ENCODE results near the gene SLC23A2. TPM values are rescaled to one million over a fixed set of nuclear protein-coding genes. Genes with fewer than 3 reads are reported as not detected.
"Not testable (repeated sequence)": the region's sequence is repeated elsewhere in the genome, so short reads cannot be mapped to it uniquely, and the experiment has no call there.

Gene SLC23A2
- total RNA-seq, 1 experiment from 2014 or later = 10.1 TPM

- in situ Hi-C loops (cut with HindIII; ENCODE audit: low sequenced_read_pairs) = no loop called here
- DNase-seq (ENCODE audit: low spot score) = no peak
These were observed 110.0 kb downstream of the SLC23A2 start for GRCh38 chr20:4891190-4891763.

- no peak for DNase-seq (ENCODE audit: low spot score)
- in situ Hi-C loops (cut with HindIII; ENCODE audit: low sequenced_read_pairs) = no loop called here
These were observed 111.9 kb downstream of the SLC23A2 start for GRCh38 chr20:4889446-4889845.

- in situ Hi-C loops (cut with HindIII; ENCODE audit: low sequenced_read_pairs) = no loop called here
- peak; percentile 33 for DNase-seq (ENCODE audit: low spot score)
These were observed 113.7 kb downstream of the SLC23A2 start for GRCh38 chr20:4887586-4887985.

GRCh38 chr20:4886771-4887527 lies 114.4 kb downstream of the SLC23A2 start:
- in situ Hi-C loops (cut with HindIII; ENCODE audit: low sequenced_read_pairs) = no loop called here
- peak; percentile 46 for DNase-seq (ENCODE audit: low spot score)

GRCh38 chr20:4885877-4886276 lies 115.4 kb downstream of the SLC23A2 start:
- in situ Hi-C loops (cut with HindIII; ENCODE audit: low sequenced_read_pairs) = no loop called here
- DNase-seq (ENCODE audit: low spot score) = no peak

- DNase-seq (ENCODE audit: low spot score) = no peak
- in situ Hi-C loops (cut with HindIII; ENCODE audit: low sequenced_read_pairs) = no loop called here
These were observed 117.8 kb downstream of the SLC23A2 start for GRCh38 chr20:4883546-4883945.

- no peak for DNase-seq (ENCODE audit: low spot score)
- in situ Hi-C loops (cut with HindIII; ENCODE audit: low sequenced_read_pairs) = no loop called here
These were observed 118.3 kb downstream of the SLC23A2 start for GRCh38 chr20:4883051-4883450.

- DNase-seq (ENCODE audit: low spot score) = no peak
- in situ Hi-C loops (cut with HindIII; ENCODE audit: low sequenced_read_pairs) = no loop called here
These were observed 120.1 kb downstream of the SLC23A2 start for GRCh38 chr20:4881006-4881730.

GRCh38 chr20:4880051-4880450 lies 121.3 kb downstream of the SLC23A2 start:
- DNase-seq (ENCODE audit: low spot score) = no peak
- in situ Hi-C loops (cut with HindIII; ENCODE audit: low sequenced_read_pairs) = no loop called here

GRCh38 chr20:4878099-4878498 lies 123.2 kb downstream of the SLC23A2 start:
- in situ Hi-C loops (cut with HindIII; ENCODE audit: low sequenced_read_pairs); DNase-seq (ENCODE audit: low spot score): not testable (repeated sequence)

GRCh38 chr20:4876731-4877130 lies 124.6 kb downstream of the SLC23A2 start:
- no peak for DNase-seq (ENCODE audit: low spot score)
- in situ Hi-C loops (cut with HindIII; ENCODE audit: low sequenced_read_pairs) = no loop called here

GRCh38 chr20:4876301-4876700 lies 125.0 kb downstream of the SLC23A2 start:
- no peak for DNase-seq (ENCODE audit: low spot score)
- in situ Hi-C loops (cut with HindIII; ENCODE audit: low sequenced_read_pairs) = no loop called here

GRCh38 chr20:4875578-4876067 lies 125.7 kb downstream of the SLC23A2 start:
- in situ Hi-C loops (cut with HindIII; ENCODE audit: low sequenced_read_pairs) = no loop called here
- no peak for DNase-seq (ENCODE audit: low spot score)

- in situ Hi-C loops (cut with HindIII; ENCODE audit: low sequenced_read_pairs) = no loop called here
- DNase-seq (ENCODE audit: low spot score) = no peak
These were observed 127.9 kb downstream of the SLC23A2 start for GRCh38 chr20:4873396-4873795.

- in situ Hi-C loops (cut with HindIII; ENCODE audit: low sequenced_read_pairs) = no loop called here
- no peak for DNase-seq (ENCODE audit: low spot score)
These were observed 129.8 kb downstream of the SLC23A2 start for GRCh38 chr20:4871486-4871885.

GRCh38 chr20:4870906-4871305 lies 130.4 kb downstream of the SLC23A2 start:
- DNase-seq (ENCODE audit: low spot score) = no peak
- in situ Hi-C loops (cut with HindIII; ENCODE audit: low sequenced_read_pairs) = no loop called here

GRCh38 chr20:4869290-4870193 lies 131.8 kb downstream of the SLC23A2 start:
- no peak for DNase-seq (ENCODE audit: low spot score)
- in situ Hi-C loops (cut with HindIII; ENCODE audit: low sequenced_read_pairs) = no loop called here

- in situ Hi-C loops (cut with HindIII; ENCODE audit: low sequenced_read_pairs) = no loop called here
- DNase-seq (ENCODE audit: low spot score) = no peak
These were observed 134.3 kb downstream of the SLC23A2 start for GRCh38 chr20:4867051-4867450.

GRCh38 chr20:4866429-4866828 lies 134.9 kb downstream of the SLC23A2 start:
- DNase-seq (ENCODE audit: low spot score) = no peak

More at GRCh38 chr20:4866429-4866828, 134.9 kb downstream of the SLC23A2 start:
- in situ Hi-C loops (cut with HindIII; ENCODE audit: low sequenced_read_pairs) = no loop called here
